ENCODE data around the gene MAPKBP1.

MAPKBP1 gene

DNA sequence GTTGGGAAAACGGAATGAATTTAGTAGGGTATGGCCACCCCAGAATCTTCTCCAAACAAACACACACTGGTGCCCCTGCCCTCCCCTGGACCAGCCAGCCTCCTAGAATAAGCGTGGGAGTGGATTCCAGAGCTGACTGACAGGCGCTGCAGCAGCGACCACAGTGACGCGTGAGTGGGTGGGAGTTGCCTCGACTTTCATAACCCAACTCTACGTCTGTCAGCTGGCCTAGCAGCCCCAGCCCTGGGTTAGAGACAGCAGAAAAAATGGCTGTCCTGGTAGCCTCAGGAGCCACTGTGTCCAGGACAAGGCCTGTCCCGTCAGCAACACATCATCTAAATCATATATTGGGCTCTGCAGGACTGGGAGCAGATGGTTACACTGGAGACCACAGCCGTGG is 74.3 kb downstream of the MAPKBP1 start:
- Mint-ChIP-seq H3K27me3 (peaks cover 6% of the 10 kb centered on the region), H3K27ac (no peak overlapping the region), H3K9me3 (no peaks in the 10 kb centered on the region), H3K36me3 (ENCODE audit: low read depth) (peaks cover 62% of the 10 kb centered on the region), H3K4me1 (ENCODE audit: low read depth) (no peaks in the 10 kb centered on the region), H3K4me3 (no peak overlapping the region)
- intact Hi-C loops (cut with micrococcal nuclease): no loop called here

GRCh38 chr15:41849204-41849603 is 74.9 kb downstream of the MAPKBP1 start:
- intact Hi-C loops (cut with micrococcal nuclease): no loop called here
- H3K27me3 Mint-ChIP-seq: peaks cover 6% of the 10 kb centered on the region
- H3K27ac Mint-ChIP-seq: no peak overlapping the region
- H3K36me3 Mint-ChIP-seq (ENCODE audit: low read depth): peaks cover 56% of the 10 kb centered on the region
- no peak overlapping the region for H3K4me3 Mint-ChIP-seq
- H3K9me3 Mint-ChIP-seq: no peaks in the 10 kb centered on the region
- no peaks in the 10 kb centered on the region for H3K4me1 Mint-ChIP-seq (ENCODE audit: low read depth)

- no peak overlapping the region for H3K4me3 Mint-ChIP-seq
- no peaks in the 10 kb centered on the region for H3K9me3 Mint-ChIP-seq
- peaks cover 6% of the 10 kb centered on the region for H3K27me3 Mint-ChIP-seq
- no peaks in the 10 kb centered on the region for H3K4me1 Mint-ChIP-seq (ENCODE audit: low read depth)
- H3K36me3 Mint-ChIP-seq (ENCODE audit: low read depth): peaks cover 53% of the 10 kb centered on the region
- H3K27ac Mint-ChIP-seq: no peak overlapping the region
- intact Hi-C loops (cut with micrococcal nuclease): no loop called here
Observed at GRCh38 chr15:41849861-41850260, 75.6 kb downstream of the MAPKBP1 start.

- no peaks in the 10 kb centered on the region for H3K9me3 Mint-ChIP-seq
- no peaks in the 10 kb centered on the region for H3K4me1 Mint-ChIP-seq (ENCODE audit: low read depth)
- intact Hi-C loops (cut with micrococcal nuclease): no loop called here
- peaks cover 6% of the 10 kb centered on the region for H3K27me3 Mint-ChIP-seq
- peaks cover 52% of the 10 kb centered on the region for H3K36me3 Mint-ChIP-seq (ENCODE audit: low read depth)
- no peak overlapping the region for H3K4me3 Mint-ChIP-seq
- H3K27ac Mint-ChIP-seq: no peak overlapping the region
Observed at GRCh38 chr15:41850482-41851166, 76.3 kb downstream of the MAPKBP1 start.

DNA sequence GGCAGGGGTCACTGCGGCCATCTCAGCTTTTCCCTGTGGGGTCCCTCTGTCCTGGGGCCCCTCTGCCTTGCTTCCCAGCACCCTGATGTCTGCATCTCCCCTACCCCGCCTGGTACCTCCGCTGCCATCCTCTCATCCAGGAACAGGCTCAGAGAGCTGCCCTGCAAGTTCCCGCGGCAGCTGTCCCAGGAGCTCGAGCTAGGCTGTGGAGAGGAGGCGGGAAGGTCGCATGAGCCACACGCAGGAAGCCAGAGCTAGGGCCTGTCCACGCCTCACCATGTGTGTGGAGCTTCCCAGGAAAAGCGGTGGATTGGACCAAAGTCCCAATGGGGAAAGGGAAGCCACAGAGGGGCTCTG is 76.9 kb downstream of the MAPKBP1 start:
- no peak overlapping the region for H3K27ac Mint-ChIP-seq
- peaks cover 46% of the 10 kb centered on the region for H3K36me3 Mint-ChIP-seq (ENCODE audit: low read depth)
- H3K4me1 Mint-ChIP-seq (ENCODE audit: low read depth): no peaks in the 10 kb centered on the region
- intact Hi-C loops (cut with micrococcal nuclease): no loop called here
- no peak overlapping the region for H3K4me3 Mint-ChIP-seq
- H3K27me3 Mint-ChIP-seq: peaks cover 6% of the 10 kb centered on the region
- no peaks in the 10 kb centered on the region for H3K9me3 Mint-ChIP-seq

DNA sequence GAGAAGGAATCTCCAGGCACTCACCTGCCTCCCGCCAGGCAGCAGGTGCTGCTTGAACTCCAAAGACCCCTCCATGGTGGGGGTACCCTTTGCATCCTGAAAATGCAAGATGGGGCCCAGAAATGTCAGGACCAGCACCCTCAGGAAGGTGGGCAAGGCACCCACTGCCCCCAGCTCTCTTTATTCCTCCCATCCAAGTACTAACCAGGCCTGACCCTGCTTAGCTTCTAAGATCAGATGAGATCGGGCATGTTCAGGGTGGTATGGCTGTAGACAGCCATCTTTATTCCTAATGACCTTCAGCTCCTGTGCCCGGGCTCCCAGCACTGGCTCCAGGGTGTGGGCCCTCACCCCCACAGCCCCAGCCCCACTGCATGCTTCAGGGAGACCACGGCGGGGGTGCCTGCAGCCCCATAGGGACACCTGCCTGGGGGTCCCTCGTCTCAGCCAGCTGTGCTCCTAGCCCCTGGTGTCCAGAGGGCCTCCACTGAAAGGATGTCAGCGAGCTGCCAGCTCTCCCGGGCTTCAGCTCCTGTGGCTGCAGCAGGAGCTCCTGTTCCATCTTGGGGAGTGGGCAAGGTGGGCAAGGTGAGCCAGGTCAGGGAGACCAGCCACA is 77.6 kb downstream of the MAPKBP1 start:
- Mint-ChIP-seq H3K4me1 (ENCODE audit: low read depth) (no peaks in the 10 kb centered on the region), H3K27ac (no peak overlapping the region), H3K36me3 (ENCODE audit: low read depth) (peaks cover 43% of the 10 kb centered on the region), H3K27me3 (peaks cover 6% of the 10 kb centered on the region), H3K4me3 (no peak overlapping the region), H3K9me3 (no peaks in the 10 kb centered on the region)
- intact Hi-C loops (cut with micrococcal nuclease): no loop called here

DNA sequence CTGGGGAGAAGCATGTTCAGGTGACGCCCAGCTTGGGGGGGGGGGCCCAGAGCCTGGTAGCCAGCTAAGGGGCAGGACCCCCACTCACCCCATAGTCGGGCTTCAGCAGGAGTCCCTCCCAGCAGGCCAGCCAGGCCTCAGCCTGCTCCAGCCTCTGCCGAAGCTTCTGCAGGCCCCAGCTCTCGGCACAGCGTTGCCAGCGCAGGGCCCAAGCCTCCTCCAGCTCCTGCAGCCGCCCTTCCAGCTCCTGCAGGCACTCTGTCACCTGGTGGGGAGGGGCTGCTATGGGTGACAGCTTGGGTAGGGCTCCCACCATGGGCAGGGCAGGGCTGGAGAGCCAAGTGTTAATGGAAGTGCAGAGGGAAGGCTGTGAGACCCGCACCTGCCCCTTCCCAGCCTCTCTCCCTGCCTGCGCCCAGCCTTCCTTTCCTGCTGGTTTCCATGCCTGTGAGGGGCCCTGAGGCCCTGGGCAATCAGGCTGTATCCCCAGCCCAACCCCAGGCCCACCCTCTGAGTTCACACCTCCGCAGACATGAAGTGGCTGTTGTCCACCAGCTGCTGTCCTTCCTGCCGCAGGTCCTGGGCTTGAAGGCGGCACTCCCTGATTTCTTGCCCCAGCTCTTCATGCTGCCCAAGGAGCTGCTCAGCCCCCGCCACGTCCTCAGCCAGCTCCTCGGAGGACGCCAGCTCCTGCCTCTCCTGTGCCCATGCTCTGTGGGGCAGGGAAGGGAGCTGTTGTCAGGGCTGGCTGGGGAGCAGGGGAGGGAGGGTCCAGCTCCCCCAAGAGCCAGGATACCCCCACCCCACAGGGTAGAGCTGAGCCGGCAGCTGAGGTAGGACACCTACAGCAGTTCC is 78.7 kb downstream of the MAPKBP1 start:
- H3K9me3 Mint-ChIP-seq: no peaks in the 10 kb centered on the region
- peaks cover 6% of the 10 kb centered on the region for H3K27me3 Mint-ChIP-seq
- H3K27ac Mint-ChIP-seq: no peak overlapping the region
- no peaks in the 10 kb centered on the region for H3K4me1 Mint-ChIP-seq (ENCODE audit: low read depth)
- H3K4me3 Mint-ChIP-seq: no peak overlapping the region
- intact Hi-C loops (cut with micrococcal nuclease): no loop called here
- peaks cover 33% of the 10 kb centered on the region for H3K36me3 Mint-ChIP-seq (ENCODE audit: low read depth)

DNA sequence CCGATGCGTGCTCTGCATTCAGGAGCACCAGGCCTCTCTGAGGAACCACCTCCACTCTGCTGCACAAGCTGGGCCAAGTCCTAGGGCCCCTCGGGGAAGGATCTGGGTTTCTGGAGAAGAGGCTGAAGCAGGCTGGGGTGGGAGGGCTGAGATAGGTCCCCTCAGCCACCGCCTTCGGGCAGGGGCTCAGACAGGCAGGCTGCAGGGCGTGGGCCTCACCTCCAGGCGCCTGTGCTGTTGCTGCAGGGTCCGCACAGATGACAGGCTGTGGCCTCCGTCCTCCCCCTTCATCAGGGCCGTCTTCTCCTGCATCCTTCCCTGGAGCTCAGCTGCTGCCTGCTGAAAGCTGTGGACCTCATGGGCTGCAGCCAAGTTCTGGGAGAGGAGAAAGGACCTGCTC is 79.5 kb downstream of the MAPKBP1 start:
- H3K36me3 Mint-ChIP-seq (ENCODE audit: low read depth): peaks cover 24% of the 10 kb centered on the region
- no peak overlapping the region for H3K4me3 Mint-ChIP-seq
- H3K9me3 Mint-ChIP-seq: no peaks in the 10 kb centered on the region
- H3K4me1 Mint-ChIP-seq (ENCODE audit: low read depth): no peaks in the 10 kb centered on the region
- H3K27ac Mint-ChIP-seq: no peak overlapping the region
- H3K27me3 Mint-ChIP-seq: peaks cover 6% of the 10 kb centered on the region
- intact Hi-C loops (cut with micrococcal nuclease): no loop called here

DNA sequence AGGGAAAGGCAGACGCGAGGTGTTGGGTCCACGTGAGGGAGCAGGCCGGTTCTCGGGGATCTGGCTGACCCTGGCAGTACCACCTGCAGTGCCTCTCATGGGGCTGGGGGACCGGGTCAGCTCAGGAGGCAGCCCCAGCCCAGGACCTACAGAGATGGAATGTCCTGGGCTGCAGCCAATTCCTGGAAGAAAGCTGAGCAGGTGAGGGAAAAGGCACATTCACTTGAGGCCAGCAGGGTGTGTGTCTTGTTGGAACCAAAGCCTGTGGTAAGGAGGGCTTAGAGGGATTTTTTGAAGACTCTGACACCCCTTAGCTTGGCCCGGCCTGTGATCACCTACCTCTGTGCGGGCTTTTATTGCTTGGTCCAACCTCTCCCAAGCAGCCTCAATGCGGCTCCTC is 80.2 kb downstream of the MAPKBP1 start:
- Mint-ChIP-seq H3K36me3 (ENCODE audit: low read depth) (peaks cover 18% of the 10 kb centered on the region), H3K9me3 (no peaks in the 10 kb centered on the region), H3K4me3 (no peak overlapping the region), H3K27ac (no peak overlapping the region), H3K4me1 (ENCODE audit: low read depth) (no peaks in the 10 kb centered on the region), H3K27me3 (peaks cover 6% of the 10 kb centered on the region)
- intact Hi-C loops (cut with micrococcal nuclease): no loop called here

- H3K4me1 Mint-ChIP-seq (ENCODE audit: low read depth): peaks cover 6% of the 10 kb centered on the region
- peaks cover 6% of the 10 kb centered on the region for H3K27me3 Mint-ChIP-seq
- no peaks in the 10 kb centered on the region for H3K9me3 Mint-ChIP-seq
- no peak overlapping the region for H3K27ac Mint-ChIP-seq
- intact Hi-C loops (cut with micrococcal nuclease): no loop called here
- no peak overlapping the region for H3K4me3 Mint-ChIP-seq
- H3K36me3 Mint-ChIP-seq (ENCODE audit: low read depth): peaks cover 14% of the 10 kb centered on the region
Observed at GRCh38 chr15:41855261-41855961, 81.1 kb downstream of the MAPKBP1 start.

- intact Hi-C loops (cut with micrococcal nuclease): no loop called here
- H3K4me3 Mint-ChIP-seq: no peak overlapping the region
- H3K27me3 Mint-ChIP-seq: peaks cover 5% of the 10 kb centered on the region
- H3K4me1 Mint-ChIP-seq (ENCODE audit: low read depth): peaks cover 12% of the 10 kb centered on the region
- H3K36me3 Mint-ChIP-seq (ENCODE audit: low read depth): peaks cover 14% of the 10 kb centered on the region
- H3K27ac Mint-ChIP-seq: no peak overlapping the region
- H3K9me3 Mint-ChIP-seq: no peaks in the 10 kb centered on the region
Observed at GRCh38 chr15:41856262-41856661, 82.0 kb downstream of the MAPKBP1 start.

GRCh38 chr15:41856716-41857115 is 82.4 kb downstream of the MAPKBP1 start:
- Mint-ChIP-seq H3K9me3 (no peaks in the 10 kb centered on the region), H3K27me3 (peaks cover 3% of the 10 kb centered on the region), H3K27ac (no peak overlapping the region), H3K36me3 (ENCODE audit: low read depth) (peaks cover 14% of the 10 kb centered on the region), H3K4me1 (ENCODE audit: low read depth) (peaks cover 12% of the 10 kb centered on the region), H3K4me3 (no peak overlapping the region)
- intact Hi-C loops (cut with micrococcal nuclease): no loop called here

- peaks cover 2% of the 10 kb centered on the region for H3K27me3 Mint-ChIP-seq
- H3K27ac Mint-ChIP-seq: no peak overlapping the region
- H3K36me3 Mint-ChIP-seq (ENCODE audit: low read depth): peaks cover 14% of the 10 kb centered on the region
- H3K9me3 Mint-ChIP-seq: no peaks in the 10 kb centered on the region
- H3K4me1 Mint-ChIP-seq (ENCODE audit: low read depth): peaks cover 12% of the 10 kb centered on the region
- H3K4me3 Mint-ChIP-seq: no peak overlapping the region
- intact Hi-C loops (cut with micrococcal nuclease): no loop called here
Observed at GRCh38 chr15:41857316-41857715, 83.0 kb downstream of the MAPKBP1 start.

DNA sequence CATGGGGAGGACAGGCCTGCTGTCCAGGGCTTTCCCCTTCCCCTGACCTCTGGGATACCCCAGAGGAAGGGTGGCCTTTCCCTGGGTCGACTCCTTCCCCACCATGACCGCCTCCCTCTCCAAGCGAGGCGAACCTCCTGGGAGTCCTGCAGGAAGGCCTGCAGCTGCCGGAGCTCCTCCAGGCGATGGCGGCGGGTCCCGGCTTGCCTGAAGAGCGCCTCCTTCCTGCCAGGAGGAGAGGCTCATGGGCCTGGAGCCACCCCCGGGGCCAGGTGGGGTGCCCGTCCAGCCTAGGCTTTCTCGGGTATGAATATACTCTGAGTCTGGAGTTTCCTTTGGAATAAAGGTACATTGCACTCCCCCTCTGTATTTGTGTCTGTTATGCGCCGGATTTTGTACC is 84.5 kb downstream of the MAPKBP1 start:
- intact Hi-C loops (cut with micrococcal nuclease): no loop called here
- no peaks in the 10 kb centered on the region for H3K9me3 Mint-ChIP-seq
- no peak overlapping the region for H3K4me3 Mint-ChIP-seq
- H3K27ac Mint-ChIP-seq: no peak overlapping the region
- H3K4me1 Mint-ChIP-seq (ENCODE audit: low read depth): peaks cover 12% of the 10 kb centered on the region
- peaks cover 2% of the 10 kb centered on the region for H3K27me3 Mint-ChIP-seq
- H3K36me3 Mint-ChIP-seq (ENCODE audit: low read depth): peaks cover 19% of the 10 kb centered on the region

All from dendritic cell treated with granulocyte-macrophage colony-stimulating factor and Interleukin-4, amounts not matched to agents 40 ng/mL and 50 ng/mL, for 4 days (primary cell).